IMR-90 (cell line): ENCODE results near the gene CPNE1. TPM values are rescaled to one million over a fixed set of nuclear protein-coding genes. Genes with fewer than 3 reads are reported as not detected.

ENCODE experiments used
- ATAC-seq: fragments of 200-7000 bp; cut with Tn5 transposase; 2 replicates; pipeline ENCODE4 v1.9.1; 2020; ENCODE audit warnings: low read depth, mild to moderate bottlenecking, moderate library complexity
- BruUV-seq: library from RNA; stranded (reverse); fragments of 400-500 nt; replicated peaks from 2 replicates; lab custom pipeline; 2021; lab: Mats Ljungman, UMichigan
- CTCF ChIA-PET: fragments of 300-600 bp; formaldehyde crosslinking; extraction: SDS; loops from one replicate; lab custom pipeline; 2021; ENCODE audit warnings: antibody characterized with exemption; lab: Yijun Ruan, JAX
- POLR2A ChIA-PET: fragments of 300-600 bp; sonication (Branson Sonifier 250); formaldehyde crosslinking; loops from one replicate; lab custom pipeline; 2022; ENCODE audit warnings: antibody characterized with exemption; ENCODE audit not compliant: unreplicated experiment; lab: Charles Lee
- DNase-seq: peaks from one replicate; pipeline ENCODE4 v3.0.0; 2013
- H2AFZ ChIP-seq: replicated peaks from 2 replicates; pipeline ENCODE3; 2013; ENCODE audit warnings: low read length, mild to moderate bottlenecking; ENCODE audit not compliant: poor library complexity
- H2AK5ac ChIP-seq: 2 replicates; pipeline ENCODE4 v1.6.1; 2013; ENCODE audit warnings: low read depth, low read length, inconsistent platforms
- H2AK9ac ChIP-seq: replicated peaks from 2 replicates; pipeline ENCODE3; 2013; ENCODE audit warnings: mild to moderate bottlenecking, low read depth, low read length, moderate library complexity; ENCODE audit not compliant: poor library complexity
- H2BK120ac ChIP-seq: 2 replicates; pipeline ENCODE4 v1.6.1; 2013; ENCODE audit warnings: low read depth, low read length, inconsistent platforms
- H2BK15ac ChIP-seq: 3 replicates; pipeline ENCODE4 v1.6.1; 2013; ENCODE audit warnings: low read depth, low read length, inconsistent platforms
- H2BK20ac ChIP-seq: 2 replicates; pipeline ENCODE4 v1.6.1; 2013; ENCODE audit warnings: low read depth, mild to moderate bottlenecking, inconsistent platforms, low read length, moderate library complexity
- H2BK5ac ChIP-seq: 2 replicates; pipeline ENCODE4 v1.6.1; 2013; ENCODE audit warnings: mild to moderate bottlenecking, low read depth, low read length, inconsistent platforms; ENCODE audit not compliant: poor library complexity, severe bottlenecking
- H3K14ac ChIP-seq: replicated peaks from 2 replicates; pipeline ENCODE4 v1.6.1; 2013; ENCODE audit warnings: low read depth, low read length, inconsistent platforms
- H3K18ac ChIP-seq: 2 replicates; pipeline ENCODE4 v1.6.1; 2013; ENCODE audit warnings: low read depth, low read length, control low read depth
- H3K23ac ChIP-seq: 2 replicates; pipeline ENCODE4 v1.6.1; 2013; ENCODE audit warnings: low read depth, low read length, inconsistent platforms
- H3K27ac ChIP-seq: 2 replicates; pipeline ENCODE4 v1.5.1; 2013; ENCODE audit warnings: mild to moderate bottlenecking, control low read depth, low read length; ENCODE audit not compliant: insufficient read depth
- H3K27me3 ChIP-seq: 2 replicates; pipeline ENCODE4 v1.6.1; 2013; ENCODE audit warnings: low read length; ENCODE audit not compliant: control insufficient read depth, insufficient read depth
- H3K36me3 ChIP-seq: 2 replicates; pipeline ENCODE4 v1.6.1; 2013; ENCODE audit warnings: low read length, mixed read lengths; ENCODE audit not compliant: control insufficient read depth, insufficient read depth
- H3K4ac ChIP-seq: 2 replicates; pipeline ENCODE4 v1.6.1; 2013; ENCODE audit warnings: low read depth, low read length, inconsistent platforms
- H3K4me1 ChIP-seq: 2 replicates; pipeline ENCODE4 v1.6.1; 2013; ENCODE audit warnings: low read length, mixed read lengths; ENCODE audit not compliant: control insufficient read depth, insufficient read depth
- H3K4me2 ChIP-seq: 2 replicates; pipeline ENCODE4 v1.6.1; 2013; ENCODE audit warnings: low read depth, mild to moderate bottlenecking, control low read depth, low read length, moderate library complexity
- H3K4me3 ChIP-seq: 2 replicates; pipeline ENCODE4 v1.5.1; 2013; ENCODE audit warnings: low read depth, mild to moderate bottlenecking, control low read depth, low read length, moderate library complexity; ENCODE audit not compliant: insufficient read depth
- H3K56ac ChIP-seq: 2 replicates; pipeline ENCODE4 v1.6.1; 2013; ENCODE audit warnings: low read length, inconsistent platforms; ENCODE audit not compliant: insufficient read depth; ENCODE audit errors: extremely low read depth
- H3K79me1 ChIP-seq, 2 experiments: 2 replicates each; pipeline ENCODE4 v1.6.1; 2013; ENCODE audit warnings: low read length in 2 of 2, inconsistent platforms in 1 of 2, low read depth in 1 of 2
- H3K9ac ChIP-seq: 2 replicates; pipeline ENCODE4 v1.6.1; 2013; ENCODE audit warnings: low read depth, low read length, control low read depth
- H3K9me1 ChIP-seq: 2 replicates; pipeline ENCODE4 v1.6.1; 2013; ENCODE audit warnings: low read length, inconsistent platforms; ENCODE audit not compliant: insufficient read depth
- H3K9me3 ChIP-seq: 2 replicates; pipeline ENCODE4 v1.6.1; 2013; ENCODE audit warnings: low read length; ENCODE audit not compliant: control insufficient read depth, insufficient read depth
- H4K20me1 ChIP-seq: 2 replicates; pipeline ENCODE4 v1.6.1; 2013; ENCODE audit warnings: low read length, inconsistent platforms; ENCODE audit not compliant: insufficient read depth
- H4K5ac ChIP-seq: 2 replicates; pipeline ENCODE4 v1.6.1; 2013; ENCODE audit warnings: mild to moderate bottlenecking, low read depth, low read length, control low read depth
- H4K8ac ChIP-seq, 2 experiments: 2 replicates each; pipeline ENCODE4 v1.6.1; 2013; ENCODE audit warnings: low read depth in 2 of 2, low read length in 2 of 2, control low read depth in 1 of 2, inconsistent platforms in 1 of 2
- H4K91ac ChIP-seq: 2 replicates; pipeline ENCODE4 v1.6.1; 2013; ENCODE audit warnings: low read depth, low read length, inconsistent platforms; ENCODE audit not compliant: insufficient read depth
- MAFK ChIP-seq: IDR thresholded peaks from 2 replicates; pipeline ENCODE4 v1.6.1; 2012; ENCODE audit warnings: low read depth, low read length, improper control_type of control experiment
- NFE2L2 ChIP-seq: fragments of 150-350 bp; IDR thresholded peaks from 2 replicates; pipeline ENCODE4 v1.6.1; 2016; ENCODE audit warnings: low read depth, mild to moderate bottlenecking, low read length
- WGBS, 2 experiments: methylation state at CpG; one replicate each; pipeline versions ENCODE4 v1.1.5 to v1.1.7; 2013; ENCODE audit warnings: missing lambda C conversion rate in 2 of 2; ENCODE audit not compliant: insufficient read length in 1 of 2; ENCODE audit errors: extremely low coverage in 2 of 2; 5-methylcytosine and 5-hydroxymethylcytosine counted together
- dilution Hi-C: fragments of 300-500 bp; cut with HindIII; formaldehyde crosslinking; loops from one replicate; pipeline ENCODE4 v1.14.3; 2018; ENCODE audit warnings: low sequenced_read_pairs; ENCODE audit not compliant: unreplicated experiment
- in situ Hi-C: fragments of 300-500 bp; cut with MboI; formaldehyde crosslinking; loops from 3 replicates; pipeline ENCODE4 v1.14.3; 2019; ENCODE audit warnings: low sequenced_read_pairs, inconsistent platforms, mixed read lengths
- intact Hi-C: fragments of 100-400 bp; cut with micrococcal nuclease; formaldehyde crosslinking; loops from 2 replicates; pipeline ENCODE4 v1.10.0; 2022
- polyA plus RNA-seq, 3 experiments: library from polyadenylated mRNA; depleted of rRNA; stranded (reverse); fragments of >200 nt; gene quantifications; 2 replicates each; pipeline ENCODE4 v1.2.3, GENCODE V29; 2012; ENCODE audit warnings: low replicate concordance in 1 of 3
- total RNA-seq: library from RNA; depleted of rRNA; stranded (reverse); fragments of >200 nt; gene quantifications from 2 replicates; pipeline ENCODE4 v1.2.3, GENCODE V29; 2012

CPNE1 gene
- total and polyA plus RNA-seq, 2 of the 4 experiments (the other 2 are of a cell fraction) = 163 to 165 TPM

GRCh38 chr20:35710884-35711587 lies 46.3 kb upstream of the CPNE1 start:
- dilution Hi-C loops = no loop called here
- Histone ChIP-seq H4K5ac (no peak overlapping the region), H3K36me3 (peaks cover 68% of the 10 kb centered on the region), H3K9ac (no peak overlapping the region), H3K9me3 (no peaks in the 10 kb centered on the region), H3K79me1 (peaks cover 14 to 51% of the 10 kb centered on the region in 2 experiments), H2AFZ (no peak overlapping the region), H3K27me3 (no peaks in the 10 kb centered on the region), H2BK15ac (no peak overlapping the region), H3K14ac (no peak overlapping the region), H3K4me2 (no peak overlapping the region), H2AK5ac (no peak overlapping the region), H3K9me1 (no peaks in the 10 kb centered on the region), H2AK9ac (no peak overlapping the region), H3K56ac (no peak overlapping the region), H3K4me1 (no peaks in the 10 kb centered on the region), H4K91ac (no peak overlapping the region), H3K27ac (no peak overlapping the region), H2BK5ac (no peak overlapping the region), H3K4ac (no peak overlapping the region), H3K23ac (no peak overlapping the region), H2BK120ac (no peak overlapping the region), H3K18ac (no peak overlapping the region), H2BK20ac (no peak overlapping the region), H4K20me1 (peaks cover 75% of the 10 kb centered on the region), H3K4me3 (no peak overlapping the region), H4K8ac (no peak overlapping the region)
- in situ Hi-C loops = no loop called here
- TSS peak; percentile 3 for BruUV-seq
- WGBS, 2 experiments = no CpG with 5 or more reads among the region's 6 CpGs
- POLR2A ChIA-PET = no interaction called here
- TF ChIP-seq MAFK (no peak), NFE2L2 (no peak)
- intact Hi-C loops = no loop called here
- no peak for DNase-seq
- CTCF ChIA-PET = interaction anchor here (1.1 kb wide), 1 partner anchor 11 kb away, joined by 3 read pairs; no protein-coding TSS in a partner anchor
- ATAC-seq = no peak
